Measurements from ENCODE around the gene ZNF598.

Gene ZNF598

GRCh38 chr16:1990101-1990350 lies 19.6 kb downstream of the ZNF598 start:
- no peak for DNase-seq

DNA sequence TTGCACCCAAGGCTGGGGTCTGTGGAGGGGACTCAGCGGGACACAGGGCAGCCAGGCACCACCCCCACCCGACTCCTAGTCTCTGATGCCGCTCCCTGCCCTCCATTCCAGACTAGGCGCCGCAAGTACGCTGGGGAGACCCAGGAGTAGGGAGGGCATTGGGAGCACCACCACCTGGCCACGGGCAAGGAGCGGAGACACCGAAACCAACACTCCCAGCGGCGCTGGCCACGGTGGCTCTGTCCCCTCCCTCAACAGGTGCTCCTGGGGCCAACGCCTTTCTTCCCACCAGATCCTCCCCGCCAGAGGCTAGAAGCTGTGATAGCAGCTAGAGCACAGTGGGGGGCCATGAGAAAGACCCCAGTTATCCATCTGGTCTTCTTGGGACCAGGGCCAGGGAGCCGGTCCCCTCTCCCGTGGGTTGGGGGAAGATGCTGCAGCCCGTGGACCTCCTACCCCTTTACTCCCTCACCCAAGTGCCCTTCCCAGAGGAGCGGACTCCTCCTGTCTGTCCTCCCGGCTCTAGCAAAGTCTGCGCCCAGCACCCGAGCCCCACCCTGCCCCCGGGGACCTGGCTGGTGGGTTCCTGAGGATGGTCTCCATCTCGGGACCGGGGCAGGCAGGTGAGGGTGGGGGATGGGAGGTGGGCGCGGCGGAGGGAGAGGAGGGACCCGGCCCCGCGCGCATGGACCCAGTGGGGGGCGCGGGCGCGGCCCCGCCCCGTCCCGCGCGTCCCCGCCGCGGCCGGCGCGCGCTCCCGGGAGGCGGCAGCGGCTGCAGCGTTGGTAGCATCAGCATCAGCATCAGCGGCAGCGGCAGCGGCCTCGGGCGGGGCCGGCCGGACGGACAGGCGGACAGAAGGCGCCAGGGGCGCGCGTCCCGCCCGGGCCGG lies 20.2 kb downstream of the ZNF598 start, which contains the start of gene SYNGR3:
Gene SYNGR3, plus strand, starts transcription at position 762 of the 892 bp plus-strand sequence. CDS start 133 bp downstream, outside the sequence.
- peak in 1 of 2 experiments; percentile 49 for DNase-seq

GRCh38 chr16:1987198-1987597 lies 22.4 kb downstream of the ZNF598 start:
- no peak for DNase-seq

DNA sequence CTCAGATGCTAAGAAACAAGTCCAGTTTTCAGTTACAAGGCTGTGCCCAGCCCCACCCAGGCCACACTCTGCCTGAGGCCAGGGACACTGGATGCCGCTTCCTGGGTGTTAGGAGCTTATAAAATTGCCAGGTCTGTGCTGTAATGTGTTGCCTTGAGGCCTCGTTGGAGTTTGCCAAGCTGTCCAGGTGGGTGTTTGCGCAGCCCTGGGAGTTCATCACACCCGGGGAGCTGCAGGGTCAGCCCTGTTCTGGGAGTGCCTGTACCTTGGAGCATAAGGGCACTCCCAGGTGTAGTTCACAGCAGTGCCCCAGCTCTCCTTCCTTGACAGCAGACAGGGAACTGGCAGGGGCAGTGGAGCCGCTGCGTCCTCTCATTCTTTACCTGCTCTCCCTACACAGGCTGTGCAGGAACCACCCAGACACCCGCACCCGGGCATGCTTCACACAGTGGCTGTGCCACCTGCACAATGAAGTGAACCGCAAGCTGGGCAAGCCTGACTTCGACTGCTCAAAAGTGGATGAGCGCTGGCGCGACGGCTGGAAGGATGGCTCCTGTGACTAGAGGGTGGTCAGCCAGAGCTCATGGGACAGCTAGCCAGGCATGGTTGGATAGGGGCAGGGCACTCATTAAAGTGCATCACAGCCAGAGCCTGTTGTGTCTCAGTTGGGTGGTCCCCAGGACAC lies 24.0 kb downstream of the ZNF598 start:
- no peak for DNase-seq

DNA sequence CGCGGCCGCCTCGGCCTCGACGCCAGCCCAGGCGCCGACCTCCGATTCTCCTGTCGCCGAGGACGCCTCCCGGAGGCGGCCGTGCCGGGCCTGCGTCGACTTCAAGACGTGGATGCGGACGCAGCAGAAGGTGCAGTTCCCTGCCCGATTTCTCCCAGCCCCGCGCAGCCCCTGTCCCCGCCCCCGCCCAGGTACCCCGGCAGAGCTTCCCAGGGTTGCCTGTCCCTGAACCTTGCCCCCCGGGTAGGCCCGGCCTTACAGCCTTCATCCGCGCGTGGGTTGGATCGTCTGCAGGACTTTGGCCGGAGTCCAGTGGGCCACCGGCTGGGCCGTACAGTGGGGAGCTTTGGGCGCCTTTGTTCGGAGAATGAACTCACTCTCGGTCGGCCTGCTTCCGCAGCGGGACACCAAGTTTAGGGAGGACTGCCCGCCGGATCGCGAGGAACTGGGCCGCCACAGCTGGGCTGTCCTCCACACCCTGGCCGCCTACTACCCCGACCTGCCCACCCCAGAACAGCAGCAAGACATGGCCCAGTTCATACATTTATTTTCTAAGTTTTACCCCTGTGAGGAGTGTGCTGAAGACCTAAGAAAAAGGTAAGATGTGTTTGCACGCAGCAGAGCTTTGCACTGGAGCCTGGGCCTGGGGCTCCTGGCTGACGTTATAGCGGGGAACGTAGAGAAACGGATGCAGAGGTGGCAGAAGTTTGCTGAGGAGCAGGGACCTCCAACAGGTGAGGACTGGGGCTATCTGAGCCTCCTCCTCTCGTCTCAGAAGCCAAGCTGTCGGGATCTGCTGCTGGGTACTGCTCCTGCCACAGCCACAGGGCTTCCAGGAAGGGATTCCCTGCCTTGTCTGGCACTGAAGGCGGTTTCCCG lies 25.0 kb downstream of the ZNF598 start:
- peak in 1 of 2 experiments; percentile 58 for DNase-seq

- peak; percentile 70 to 89 for DNase-seq
Measured at GRCh38 chr16:1983544-1984346, 25.9 kb downstream of the ZNF598 start, which contains the start of gene GFER. GFER (plus strand) TSS chr16:1984193; CDS start chr16:1984219, 26 bp downstream.

DNA sequence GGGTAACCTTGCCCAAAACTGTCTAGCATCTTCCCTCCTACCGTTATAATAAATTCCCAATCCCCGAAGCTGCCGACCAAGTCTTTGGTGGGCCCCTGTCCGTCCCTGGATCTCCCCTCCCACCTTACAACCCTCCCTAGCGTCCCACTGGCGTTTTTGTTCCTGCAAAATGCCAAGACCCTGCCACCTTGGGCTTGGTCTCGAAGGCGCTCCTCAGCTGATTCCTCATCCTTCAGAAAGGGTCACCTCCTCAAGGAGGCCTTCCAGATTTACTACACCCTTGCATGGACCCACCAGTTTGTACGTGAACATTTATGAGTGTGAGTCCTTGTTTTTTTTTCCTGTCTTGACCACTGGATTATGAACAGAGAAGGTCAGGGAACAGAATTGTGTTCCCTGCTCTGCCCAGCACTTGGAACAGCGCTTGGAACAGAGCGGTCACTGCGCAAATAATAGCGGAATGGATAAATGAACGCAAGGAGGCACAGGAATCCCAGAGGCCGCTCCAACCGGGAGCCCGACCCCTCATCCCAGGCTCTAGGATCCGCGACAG lies 26.6 kb downstream of the ZNF598 start:
- no peak for DNase-seq

GRCh38 chr16:1982013-1982433 lies 27.6 kb downstream of the ZNF598 start:
- DNase-seq = peak; percentile 83 to 88

- DNase-seq = peak in 1 of 2 experiments; percentile 60
Measured at GRCh38 chr16:1981398-1981836, 28.2 kb downstream of the ZNF598 start, which contains the start of gene NOXO1. NOXO1 (minus strand) TSS chr16:1981469; CDS start chr16:1981179, 290 bp downstream.

- DNase-seq = no peak
Measured at GRCh38 chr16:1980770-1981087, 28.9 kb downstream of the ZNF598 start.

DNA sequence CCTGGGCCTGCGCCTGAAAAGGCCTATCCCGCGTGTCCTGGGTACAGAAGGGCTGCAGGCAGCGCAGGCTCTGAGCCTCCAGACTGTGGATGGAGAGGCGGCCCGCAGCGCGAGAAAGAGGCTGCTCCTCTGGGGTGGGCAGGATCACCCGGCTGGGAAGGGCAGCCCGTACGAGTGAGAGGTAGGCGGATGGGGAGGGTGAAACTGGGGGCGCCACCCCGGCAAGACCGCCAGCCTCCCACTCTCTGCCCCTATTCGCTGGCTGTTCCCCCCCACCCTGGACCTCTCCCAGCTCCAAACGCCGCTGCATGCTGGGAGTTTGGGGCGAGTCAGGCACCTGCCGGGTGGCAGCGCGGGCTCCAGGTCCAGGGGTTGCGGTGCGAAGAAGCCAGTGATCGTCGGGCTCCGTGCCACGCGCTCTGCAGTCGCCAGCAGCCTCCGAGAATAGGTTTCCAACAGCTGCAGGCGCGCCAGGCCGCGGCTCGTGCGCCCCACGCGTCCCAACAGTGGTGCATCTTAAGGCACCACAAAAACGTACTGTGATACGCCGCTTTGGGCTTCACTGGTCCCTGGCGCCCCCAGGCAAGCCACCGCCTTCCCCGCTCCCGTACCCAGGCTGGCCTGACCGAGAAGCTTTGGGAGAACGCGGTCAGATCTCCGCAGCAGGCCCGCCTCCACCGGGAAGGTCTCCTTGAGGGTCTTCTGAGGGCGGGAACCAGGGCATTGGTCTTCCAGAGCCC lies 29.4 kb downstream of the ZNF598 start:
- peak in 1 of 2 experiments; percentile 53 for DNase-seq

DNA sequence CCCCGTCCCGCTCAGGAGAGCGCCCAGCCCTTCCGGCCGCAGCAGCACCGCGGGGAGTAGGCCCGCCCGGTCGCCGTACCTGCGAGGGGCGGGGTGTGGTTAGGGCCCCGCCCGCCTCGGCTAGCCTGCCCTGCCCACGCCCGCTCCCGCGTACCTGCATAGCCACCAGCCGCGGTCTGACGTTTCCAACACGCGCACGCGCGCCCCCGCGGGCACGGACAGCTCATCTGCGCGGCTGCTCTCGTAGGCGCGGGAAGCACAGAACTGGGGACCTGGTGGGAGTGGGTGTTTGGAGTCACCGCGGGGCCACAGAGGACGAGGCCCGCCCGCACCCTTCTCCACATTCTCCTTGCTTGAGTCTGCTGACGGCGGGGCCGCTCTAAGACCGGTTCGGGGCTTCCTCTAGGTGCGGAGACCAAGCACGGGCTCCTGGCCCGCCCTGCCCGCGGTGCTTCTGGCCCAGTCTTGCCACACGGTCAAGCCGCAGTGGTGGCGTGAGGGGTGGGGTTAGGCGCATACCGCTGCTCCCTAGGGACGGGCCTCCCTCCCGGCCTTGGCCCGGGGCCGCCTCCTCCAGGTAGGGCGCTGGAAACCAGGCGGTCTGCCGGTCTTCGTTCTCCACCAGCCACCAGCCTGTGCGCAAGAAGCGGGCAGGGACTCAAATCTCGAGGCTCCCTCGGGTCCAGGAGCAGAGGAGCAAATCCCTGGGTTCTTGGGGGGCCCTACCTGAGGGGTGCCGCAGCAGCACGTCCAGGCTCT lies 30.2 kb downstream of the ZNF598 start:
- peak; percentile 28 to 82 for DNase-seq

DNA sequence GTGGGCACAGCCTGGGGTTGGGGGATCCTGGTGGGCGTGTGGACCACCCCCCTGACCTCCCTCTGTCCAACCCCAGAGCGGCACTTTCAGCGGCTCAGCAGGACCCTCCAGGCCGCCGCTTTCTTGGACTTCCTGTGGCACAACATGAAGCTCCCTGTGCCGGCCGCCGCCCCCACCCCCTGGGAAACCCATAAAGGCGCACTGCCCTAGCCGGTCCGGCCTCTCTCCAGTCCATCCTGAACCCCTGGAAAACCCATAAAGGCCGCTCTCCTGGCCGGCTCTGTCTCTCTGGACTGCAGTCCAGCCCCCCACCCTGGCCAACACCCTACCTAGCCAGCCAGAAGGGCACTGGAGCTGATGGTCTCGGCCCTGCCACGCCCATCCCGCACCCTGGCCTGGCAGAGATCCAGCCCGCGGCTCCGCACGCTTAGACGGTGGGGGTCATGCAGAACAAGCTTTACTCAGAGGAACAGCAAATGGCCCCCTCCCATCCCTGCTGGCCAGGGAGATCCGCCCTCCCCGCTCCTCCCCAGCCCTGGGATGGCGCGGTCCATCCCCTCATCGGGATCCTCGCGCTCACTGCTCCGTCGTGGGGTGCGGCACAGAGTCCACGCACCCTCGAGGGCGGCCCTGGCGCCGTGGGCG lies 31.0 kb downstream of the ZNF598 start:
- DNase-seq = no peak

- no peak for DNase-seq
Measured at GRCh38 chr16:1977875-1978268, 31.7 kb downstream of the ZNF598 start.

DNA sequence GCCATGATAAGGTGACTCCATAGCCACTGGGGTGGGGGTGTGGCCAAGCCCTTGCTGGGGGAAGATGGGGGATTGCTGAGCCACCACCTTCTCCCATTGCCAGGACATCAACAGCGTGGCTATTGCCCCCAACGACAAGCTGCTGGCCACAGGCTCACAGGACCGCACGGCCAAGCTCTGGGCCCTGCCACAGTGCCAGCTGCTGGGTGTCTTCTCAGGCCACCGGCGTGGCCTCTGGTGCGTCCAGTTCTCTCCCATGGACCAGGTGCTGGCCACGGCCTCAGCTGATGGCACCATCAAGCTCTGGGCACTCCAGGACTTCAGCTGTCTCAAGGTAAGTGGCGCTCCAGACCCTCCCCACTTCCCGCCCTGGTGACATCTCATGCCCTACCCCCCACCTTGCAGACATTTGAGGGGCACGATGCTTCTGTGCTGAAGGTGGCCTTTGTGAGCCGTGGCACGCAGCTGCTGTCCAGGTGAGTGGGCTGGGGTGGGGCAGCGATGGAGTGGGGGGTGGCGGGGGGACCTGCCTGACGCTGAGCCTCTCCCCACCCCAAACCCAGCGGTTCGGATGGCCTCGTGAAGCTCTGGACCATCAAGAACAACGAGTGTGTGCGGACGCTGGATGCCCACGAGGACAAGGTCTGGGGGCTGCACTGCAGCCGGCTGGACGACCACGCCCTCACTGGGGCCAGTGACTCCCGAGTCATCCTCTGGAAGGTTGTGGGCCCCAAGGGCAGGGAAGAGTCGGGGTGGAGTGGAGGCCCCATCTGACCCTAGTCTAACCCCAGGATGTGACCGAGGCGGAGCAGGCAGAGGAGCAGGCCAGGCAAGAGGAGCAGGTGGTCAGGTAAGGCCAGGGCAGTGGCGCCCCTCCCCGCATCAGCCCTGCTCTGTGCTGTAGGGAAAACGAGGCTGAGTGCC lies 32.4 kb downstream of the ZNF598 start:
- no peak for DNase-seq

DNA sequence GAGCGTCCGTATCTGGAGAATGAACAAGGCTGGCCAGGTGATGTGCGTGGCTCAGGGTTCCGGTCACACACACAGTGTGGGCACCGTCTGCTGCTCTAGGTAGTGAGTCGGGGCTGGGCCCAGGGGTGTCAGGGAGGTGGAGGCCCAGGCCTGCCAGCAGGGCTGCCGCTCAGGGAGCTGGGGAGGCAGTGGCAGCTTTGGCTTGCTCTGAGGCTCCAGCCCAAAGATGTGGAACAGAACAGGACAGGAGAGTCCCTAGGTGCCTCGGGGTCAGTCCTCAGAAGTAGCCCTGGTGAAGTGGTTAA lies 33.5 kb downstream of the ZNF598 start:
- no peak for DNase-seq

DNA sequence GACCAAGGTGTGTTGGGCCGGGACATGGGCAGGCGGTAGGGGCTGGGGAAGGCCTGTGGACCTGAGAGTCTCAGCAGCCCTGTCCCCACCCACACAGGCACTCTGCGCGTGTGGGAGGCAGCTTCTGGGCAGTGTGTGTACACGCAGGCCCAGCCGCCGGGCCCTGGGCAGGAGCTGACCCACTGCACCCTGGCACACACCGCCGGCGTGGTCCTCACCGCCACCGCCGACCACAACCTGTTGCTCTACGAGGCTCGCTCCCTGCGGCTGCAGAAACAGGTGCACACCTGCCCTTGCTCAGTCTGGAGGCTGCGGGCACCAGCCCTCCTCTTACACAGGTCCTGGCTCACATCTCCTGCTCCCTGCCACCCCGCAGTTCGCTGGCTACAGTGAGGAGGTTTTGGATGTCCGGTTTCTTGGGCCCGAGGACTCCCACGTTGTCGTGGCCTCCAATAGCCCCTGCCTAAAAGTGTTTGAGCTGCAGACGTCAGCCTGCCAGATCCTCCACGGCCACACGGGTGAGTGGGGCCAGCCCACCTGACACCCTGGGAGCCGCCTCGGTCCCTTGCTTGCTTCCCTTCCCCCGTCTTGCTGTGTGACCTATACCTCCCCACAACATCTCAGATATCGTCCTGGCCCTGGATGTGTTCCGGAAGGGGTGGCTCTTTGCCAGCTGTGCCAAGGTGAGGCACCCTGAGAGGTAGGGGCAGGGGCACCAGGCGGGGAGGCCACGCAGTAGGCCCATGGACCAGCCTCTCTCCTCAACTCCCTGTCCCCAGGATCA lies 34.0 kb downstream of the ZNF598 start:
- no peak for DNase-seq

Data from NCI-H526 (cell line).